Smooth muscle cell (in vitro differentiated cells): ENCODE data around the gene PCBP3. TPM values are rescaled to one million over a fixed set of nuclear protein-coding genes. Genes with fewer than 3 reads are reported as not detected.
A peak's percentile ranks its signal among the peaks of the same experiment; 100 is the strongest.
"Not testable (repeated sequence)": the region's sequence is repeated elsewhere in the genome, so short reads cannot be mapped to it uniquely, and the experiment has no call there.

ENCODE experiments used
- DNase-seq: peaks from one replicate; lab custom pipeline; 2025; ENCODE audit not compliant: unreplicated experiment; lab: John Stamatoyannopoulos, UW
- H2AFZ ChIP-seq: fragments of 200-600 bp; sonication (generic); 2 replicates; pipeline ENCODE4 v1.6.0; 2016; ENCODE audit warnings: antibody characterized with exemption, low read depth, mild to moderate bottlenecking
- H3F3A ChIP-seq: fragments of 200-600 bp; sonication (generic); 2 replicates; pipeline ENCODE4 v1.6.0; 2017; ENCODE audit warnings: antibody characterized with exemption, low read depth
- H3K27ac ChIP-seq: fragments of 200-600 bp; sonication (generic); 2 replicates; pipeline ENCODE4 v1.5.1; 2016; ENCODE audit warnings: low read depth, mild to moderate bottlenecking
- H3K27me3 ChIP-seq: fragments of 200-600 bp; sonication (generic); 2 replicates; pipeline ENCODE4 v1.6.1; 2016; ENCODE audit warnings: low read depth, mild to moderate bottlenecking
- H3K36me3 ChIP-seq: fragments of 200-600 bp; sonication (generic); 2 replicates; pipeline ENCODE4 v1.5.1; 2016; ENCODE audit warnings: low read depth
- H3K4me1 ChIP-seq: fragments of 200-600 bp; sonication (generic); 2 replicates; pipeline ENCODE4 v1.5.1; 2016; ENCODE audit warnings: low read depth
- H3K4me2 ChIP-seq: fragments of 200-600 bp; sonication (generic); 2 replicates; pipeline ENCODE4 v1.6.0; 2016; ENCODE audit warnings: mild to moderate bottlenecking
- H3K4me3 ChIP-seq: fragments of 200-600 bp; sonication (generic); 2 replicates; pipeline ENCODE4 v1.5.1; 2016; ENCODE audit warnings: mild to moderate bottlenecking
- H3K79me2 ChIP-seq: fragments of 200-600 bp; sonication (generic); 2 replicates; pipeline ENCODE4 v1.6.0; 2016; ENCODE audit warnings: low read depth, mild to moderate bottlenecking
- H3K9ac ChIP-seq: fragments of 200-600 bp; sonication (generic); 2 replicates; pipeline ENCODE4 v1.6.0; 2016; ENCODE audit warnings: low read depth
- H3K9me3 ChIP-seq: fragments of 200-600 bp; sonication (generic); replicated peaks from 2 replicates; pipeline ENCODE4 v1.5.1; 2016; ENCODE audit warnings: low read depth
- H4K20me1 ChIP-seq: fragments of 200-600 bp; sonication (generic); 2 replicates; pipeline ENCODE4 v1.6.0; 2016; ENCODE audit warnings: low read depth
- WGBS: methylation state at CpG from one replicate; pipeline ENCODE4 v1.1.7; 2016; ENCODE audit warnings: low lambda C conversion rate; 5-methylcytosine and 5-hydroxymethylcytosine counted together
- polyA plus RNA-seq: library from polyadenylated mRNA; unstranded; fragments of >200 nt; fragmentation: Nextera tagmentation; extraction: Ambion mirVana; gene quantifications from 2 replicates; pipeline ENCODE4 v1.2.1, GENCODE V29; 2016
- total RNA-seq: library from RNA; depleted of rRNA; stranded (reverse); fragments of >200 nt; gene quantifications from 2 replicates; pipeline ENCODE4 v1.2.3, GENCODE V29; 2014
- TF ChIP-seq, protein P1 (sequence below): fragments of 200-600 bp; sonication (generic); IDR thresholded peaks from 2 replicates; pipeline ENCODE4 v1.5.1; 2017; ENCODE audit warnings: borderline replicate concordance, mild to moderate bottlenecking, antibody characterized with exemption; ENCODE audit not compliant: insufficient read depth, poor library complexity, severe bottlenecking

The PCBP3 gene
- total and polyA plus RNA-seq, 2 experiments from 2014 or later, result 8.9 to 23.1 TPM

DNA sequence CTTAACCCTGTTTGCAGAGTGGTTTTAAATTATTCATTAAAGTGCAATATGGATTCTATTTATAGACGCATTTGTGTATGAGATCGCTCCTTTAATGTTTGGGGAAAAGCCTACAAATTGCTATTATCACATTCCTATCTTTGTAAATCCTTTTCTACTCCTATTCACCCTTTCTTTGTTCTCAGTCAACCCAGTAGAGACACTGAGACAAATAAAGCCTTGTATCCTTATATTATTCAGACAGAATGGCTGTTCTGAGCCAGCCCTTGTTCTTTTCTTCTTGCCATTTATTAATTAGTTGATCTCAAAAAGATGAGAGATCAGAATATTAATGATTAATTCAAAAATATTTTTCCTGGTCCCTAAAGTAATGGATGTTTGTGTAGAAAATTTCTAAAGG is 8.4 kb downstream of the PCBP3 start:
- Histone ChIP-seq H3K79me2 (peaks cover 19% of the 10 kb centered on the region), H2AFZ (no peak overlapping the region), H3F3A (no peaks in the 10 kb centered on the region), H3K4me3 (no peak overlapping the region), H3K36me3 (no peaks in the 10 kb centered on the region), H3K27ac (no peak overlapping the region), H3K27me3 (no peaks in the 10 kb centered on the region), H3K4me2 (no peak overlapping the region), H3K9ac (no peak overlapping the region), H3K4me1 (no peaks in the 10 kb centered on the region), H3K9me3 (no peaks in the 10 kb centered on the region), H4K20me1 (peaks cover 71% of the 10 kb centered on the region)
- TF ChIP-seq, protein P1, sequence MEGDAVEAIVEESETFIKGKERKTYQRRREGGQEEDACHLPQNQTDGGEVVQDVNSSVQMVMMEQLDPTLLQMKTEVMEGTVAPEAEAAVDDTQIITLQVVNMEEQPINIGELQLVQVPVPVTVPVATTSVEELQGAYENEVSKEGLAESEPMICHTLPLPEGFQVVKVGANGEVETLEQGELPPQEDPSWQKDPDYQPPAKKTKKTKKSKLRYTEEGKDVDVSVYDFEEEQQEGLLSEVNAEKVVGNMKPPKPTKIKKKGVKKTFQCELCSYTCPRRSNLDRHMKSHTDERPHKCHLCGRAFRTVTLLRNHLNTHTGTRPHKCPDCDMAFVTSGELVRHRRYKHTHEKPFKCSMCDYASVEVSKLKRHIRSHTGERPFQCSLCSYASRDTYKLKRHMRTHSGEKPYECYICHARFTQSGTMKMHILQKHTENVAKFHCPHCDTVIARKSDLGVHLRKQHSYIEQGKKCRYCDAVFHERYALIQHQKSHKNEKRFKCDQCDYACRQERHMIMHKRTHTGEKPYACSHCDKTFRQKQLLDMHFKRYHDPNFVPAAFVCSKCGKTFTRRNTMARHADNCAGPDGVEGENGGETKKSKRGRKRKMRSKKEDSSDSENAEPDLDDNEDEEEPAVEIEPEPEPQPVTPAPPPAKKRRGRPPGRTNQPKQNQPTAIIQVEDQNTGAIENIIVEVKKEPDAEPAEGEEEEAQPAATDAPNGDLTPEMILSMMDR, result no peak
- DNase-seq, result no peak
- WGBS, result 84% methylated on average over 2 of the region's 2 CpGs

DNA sequence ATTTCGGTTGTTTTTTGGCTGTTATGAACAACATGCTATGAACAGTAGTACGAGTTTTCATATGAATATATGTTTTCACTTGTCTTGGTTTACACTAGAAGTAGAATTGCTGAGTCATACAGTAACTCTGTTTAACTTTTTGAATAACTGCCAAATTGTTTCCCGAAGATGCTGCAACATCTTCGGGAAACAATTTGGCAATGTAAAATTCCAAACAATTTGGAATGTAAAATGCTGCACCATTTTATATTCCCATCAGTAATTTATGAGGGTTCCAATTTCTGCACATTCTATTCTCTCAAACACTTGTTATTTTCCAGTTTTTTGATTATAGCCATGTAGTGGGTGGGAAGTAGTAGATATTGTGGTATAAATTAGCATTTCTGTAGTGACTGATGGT is 11.6 kb downstream of the PCBP3 start:
- WGBS, result 58% methylated on average over 4 of the region's 4 CpGs
- H3K4me2 ChIP-seq, result peak overlapping the region; percentile 36
- no peak for DNase-seq

DNA sequence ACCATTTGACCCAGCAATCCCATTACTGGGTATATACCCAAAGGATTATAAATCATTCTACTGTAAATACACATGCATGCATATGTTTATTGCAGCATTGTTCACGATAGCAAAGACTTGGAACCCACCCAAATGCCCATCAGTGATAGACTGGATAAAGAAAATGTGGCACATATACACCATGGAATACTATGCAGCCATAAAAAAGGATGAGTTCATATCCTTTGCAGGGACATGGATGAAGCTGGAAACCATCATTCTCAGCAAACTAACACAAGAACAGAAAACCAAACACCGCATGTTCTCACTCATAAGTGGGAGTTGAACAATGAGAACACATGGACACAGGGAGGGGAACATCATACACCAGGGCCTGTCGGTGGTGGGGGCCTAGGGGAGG is 12.6 kb downstream of the PCBP3 start:
- H3K27ac ChIP-seq, H3K9me3 ChIP-seq, H3K27me3 ChIP-seq, H3K4me3 ChIP-seq, H3F3A ChIP-seq, H3K4me1 ChIP-seq, H3K9ac ChIP-seq, DNase-seq, H2AFZ ChIP-seq, H3K36me3 ChIP-seq, H3K79me2 ChIP-seq, H3K4me2 ChIP-seq: not testable (repeated sequence)
- peaks cover 44% of the 10 kb centered on the region for H4K20me1 ChIP-seq
- WGBS, result 89% methylated on average over 3 of the region's 3 CpGs

More for the DNA sequence above, 11.6 kb downstream of the PCBP3 start:
- Histone ChIP-seq H3K27me3 (no peaks in the 10 kb centered on the region), H3K79me2 (peaks cover 6% of the 10 kb centered on the region), H3K4me3 (no peak overlapping the region), H4K20me1 (peaks cover 51% of the 10 kb centered on the region), H3K36me3 (no peaks in the 10 kb centered on the region), H3K9ac (no peak overlapping the region), H3K9me3 (no peaks in the 10 kb centered on the region), H3K27ac (no peak overlapping the region), H3K4me1 (no peaks in the 10 kb centered on the region), H3F3A (no peaks in the 10 kb centered on the region), H2AFZ (no peak overlapping the region)
- TF ChIP-seq, protein P1, result no peak

DNA sequence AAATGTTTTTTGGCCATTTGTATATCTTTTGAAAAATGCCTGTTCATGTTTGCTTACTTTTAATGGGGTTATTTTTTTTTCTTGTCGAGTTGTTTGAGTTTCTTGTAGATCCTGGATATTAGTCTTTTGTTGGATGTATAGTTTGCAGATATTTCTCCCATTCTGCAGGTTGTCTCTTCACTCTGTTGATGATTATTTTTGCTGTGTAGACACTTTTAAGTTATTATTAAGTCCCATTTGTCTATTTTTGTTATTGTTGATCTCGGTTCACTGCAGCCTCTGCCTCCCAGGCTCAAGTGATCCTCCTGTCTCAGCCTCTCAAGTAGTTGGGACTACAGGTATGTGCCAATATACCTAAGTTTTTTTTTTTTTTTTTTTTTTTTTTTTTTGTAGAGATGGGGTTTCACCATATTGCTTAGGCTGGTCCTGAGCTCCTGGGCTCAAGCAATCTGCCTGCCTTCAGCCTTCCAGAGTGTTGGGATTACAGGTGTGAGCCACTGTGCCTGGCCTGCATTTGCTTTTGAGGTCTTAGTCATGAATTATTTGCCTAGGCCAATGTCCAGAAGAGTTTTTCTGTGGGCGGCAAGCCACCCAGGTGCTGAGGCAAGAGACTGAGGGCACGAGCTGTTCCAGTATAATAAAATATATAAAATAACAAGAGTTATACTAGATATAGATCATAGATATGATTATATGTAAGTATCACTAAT is 18.5 kb downstream of the PCBP3 start:
- DNase-seq, H3K36me3 ChIP-seq, H3K4me2 ChIP-seq, H3K79me2 ChIP-seq, H3K9me3 ChIP-seq, H3K4me3 ChIP-seq, H3K27me3 ChIP-seq, H3F3A ChIP-seq, H2AFZ ChIP-seq, H3K27ac ChIP-seq, H3K4me1 ChIP-seq, H3K9ac ChIP-seq: not testable (repeated sequence)
- H4K20me1 ChIP-seq, result peaks cover 17% of the 10 kb centered on the region
- 92% methylated on average over 4 of the region's 4 CpGs for WGBS

DNA sequence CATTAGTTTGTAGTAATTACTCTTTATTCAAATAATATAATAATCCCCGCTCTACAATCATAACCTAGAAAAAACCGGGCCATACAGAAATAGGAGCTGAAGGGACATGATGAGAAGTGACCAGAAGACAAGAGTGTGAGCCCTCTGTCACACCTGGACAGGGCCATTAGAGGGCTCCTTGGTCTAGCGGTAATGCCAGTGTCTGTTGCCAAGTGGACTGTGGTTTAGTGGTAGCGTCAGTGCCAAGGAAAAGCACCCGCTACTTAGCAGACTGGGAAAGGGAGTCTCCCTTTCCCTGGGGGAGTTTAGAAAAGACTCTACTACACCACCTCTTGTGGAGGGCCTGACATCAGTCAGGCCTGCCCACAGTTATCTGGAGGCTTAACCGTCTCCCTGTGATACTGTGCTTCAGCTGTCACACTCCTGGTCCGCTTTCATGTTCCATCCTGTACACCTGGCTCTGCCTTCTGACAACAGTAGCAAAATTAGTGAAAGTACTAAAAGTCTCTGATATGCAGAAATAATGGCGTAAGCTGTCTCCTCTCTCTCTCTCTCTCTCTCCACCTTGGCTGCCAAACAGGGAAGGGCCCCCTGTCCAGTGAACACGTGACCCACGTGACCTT is 19.2 kb downstream of the PCBP3 start:
- 95% methylated on average over 10 of the region's 10 CpGs for WGBS
- not testable (repeated sequence) for H3F3A ChIP-seq

More for the DNA sequence above, 19.2 kb downstream of the PCBP3 start:
- not testable (repeated sequence) for H3K79me2 ChIP-seq, H2AFZ ChIP-seq, H3K4me3 ChIP-seq, H3K9ac ChIP-seq, H3K27ac ChIP-seq, H3K36me3 ChIP-seq, H3K9me3 ChIP-seq, DNase-seq, H3K4me1 ChIP-seq, H3K4me2 ChIP-seq, H3K27me3 ChIP-seq
- peaks cover 15% of the 10 kb centered on the region for H4K20me1 ChIP-seq
